ENCODE data around the gene RAB31.

The RAB31 gene

DNA sequence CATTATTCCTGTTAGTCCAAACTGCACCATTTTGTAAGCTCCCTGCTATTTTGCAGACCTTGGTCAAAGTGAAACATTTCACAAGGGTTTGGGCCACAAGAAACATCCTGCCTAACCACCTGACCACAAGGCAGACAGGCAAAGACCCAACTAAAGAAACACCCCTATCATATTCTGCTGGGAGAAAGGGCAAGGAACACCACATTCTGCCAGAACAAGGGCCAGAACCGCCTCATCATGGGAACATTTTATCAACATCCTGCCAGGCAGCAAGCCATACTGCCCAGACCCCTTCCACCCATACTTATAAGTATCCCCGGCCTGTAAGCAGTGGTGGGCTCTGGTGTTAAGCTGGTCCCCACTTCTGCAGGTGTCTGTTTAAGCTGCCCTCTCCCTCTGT, 12.0 kb upstream of the RAB31 start:
- no peaks in the 10 kb centered on the region for H3K36me3 ChIP-seq (ENCODE audit: control insufficient read depth, insufficient read depth, low read length)
- H3K4me3 ChIP-seq (ENCODE audit: low read length), result no peak overlapping the region
- no peaks in the 10 kb centered on the region for H3K27me3 ChIP-seq (ENCODE audit: control insufficient read depth, insufficient read depth, low read length)
- no peaks in the 10 kb centered on the region for H3K9me3 ChIP-seq (ENCODE audit: control insufficient read depth, low read length)
- H3K4me1 ChIP-seq (ENCODE audit: control insufficient read depth, insufficient read depth, low read length), result peaks cover 12% of the 10 kb centered on the region
- no peak overlapping the region for H3K9ac ChIP-seq (ENCODE audit: low read length)

DNA sequence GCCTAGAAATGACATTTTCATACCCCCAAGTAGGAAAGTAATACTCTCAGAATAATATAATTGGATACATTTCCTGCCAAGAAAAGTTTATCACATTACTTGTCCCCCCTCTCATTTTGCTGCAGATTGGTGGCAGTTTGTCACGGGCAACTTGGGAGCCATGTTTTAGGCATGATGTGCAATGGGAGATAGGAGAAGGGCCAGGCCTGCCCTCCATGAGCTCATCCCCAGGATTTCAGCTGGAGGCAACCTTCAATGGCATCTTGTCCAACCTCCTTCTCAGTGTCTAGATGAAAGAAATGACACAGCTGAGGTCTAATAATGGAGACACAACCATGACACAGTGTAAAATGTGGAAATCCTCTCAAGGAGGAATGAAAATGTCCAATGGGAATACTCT, 11.4 kb upstream of the RAB31 start:
- no peaks in the 10 kb centered on the region for H3K27me3 ChIP-seq (ENCODE audit: control insufficient read depth, insufficient read depth, low read length)
- H3K9me3 ChIP-seq (ENCODE audit: control insufficient read depth, low read length), result no peaks in the 10 kb centered on the region
- H3K9ac ChIP-seq (ENCODE audit: low read length), result no peak overlapping the region
- no peaks in the 10 kb centered on the region for H3K36me3 ChIP-seq (ENCODE audit: control insufficient read depth, insufficient read depth, low read length)
- H3K4me1 ChIP-seq (ENCODE audit: control insufficient read depth, insufficient read depth, low read length), result peaks cover 12% of the 10 kb centered on the region
- no peak overlapping the region for H3K4me3 ChIP-seq (ENCODE audit: low read length)

DNA sequence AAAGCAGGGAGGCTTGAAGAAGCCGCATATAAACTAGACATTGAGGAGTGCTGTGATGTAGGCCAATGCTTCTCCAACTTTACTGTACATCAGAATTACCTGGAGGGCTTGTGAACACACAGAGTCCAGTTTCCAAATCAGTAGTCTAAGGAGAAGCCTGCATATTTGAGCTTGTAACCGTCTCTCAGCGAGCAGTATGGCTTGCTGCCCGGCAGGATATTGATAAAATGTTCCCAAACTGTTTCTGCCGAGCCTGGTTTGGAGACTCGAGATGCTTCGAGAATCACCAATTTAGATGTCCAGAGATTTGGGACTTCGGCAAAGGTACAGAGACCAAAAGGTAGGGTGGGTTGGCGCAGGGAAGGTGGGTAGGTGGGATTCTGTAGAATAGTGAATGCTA, 11.0 kb upstream of the RAB31 start:
- no peaks in the 10 kb centered on the region for H3K27me3 ChIP-seq (ENCODE audit: control insufficient read depth, insufficient read depth, low read length)
- no peak overlapping the region for H3K4me3 ChIP-seq (ENCODE audit: low read length)
- H3K36me3 ChIP-seq (ENCODE audit: control insufficient read depth, insufficient read depth, low read length), result no peaks in the 10 kb centered on the region
- H3K4me1 ChIP-seq (ENCODE audit: control insufficient read depth, insufficient read depth, low read length), result peaks cover 12% of the 10 kb centered on the region
- no peak overlapping the region for H3K9ac ChIP-seq (ENCODE audit: low read length)
- H3K9me3 ChIP-seq (ENCODE audit: control insufficient read depth, low read length), result no peaks in the 10 kb centered on the region

DNA sequence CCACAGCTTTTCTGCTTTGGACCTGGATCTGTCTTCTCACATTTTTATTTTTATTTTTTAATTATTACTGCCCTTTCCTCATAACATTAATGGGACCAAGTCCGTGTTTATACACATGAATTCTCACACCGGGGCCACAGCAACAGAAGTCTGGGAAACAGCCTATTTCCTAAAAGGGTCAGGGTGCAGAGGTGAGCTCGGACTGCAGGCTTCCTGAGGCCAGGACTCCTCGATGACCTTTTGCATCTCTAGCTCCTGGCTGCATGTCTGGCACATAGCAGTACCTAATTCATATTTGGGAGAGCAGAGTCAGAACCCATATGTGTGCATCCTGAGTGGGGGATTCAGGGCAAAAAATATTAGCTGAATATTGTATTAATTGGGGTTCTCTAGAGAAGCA, 9.6 kb upstream of the RAB31 start:
- Histone ChIP-seq H3K36me3 (ENCODE audit: control insufficient read depth, insufficient read depth, low read length) (no peaks in the 10 kb centered on the region), H3K4me3 (ENCODE audit: low read length) (no peak overlapping the region), H3K27me3 (ENCODE audit: control insufficient read depth, insufficient read depth, low read length) (no peaks in the 10 kb centered on the region), H3K9me3 (ENCODE audit: control insufficient read depth, low read length) (no peaks in the 10 kb centered on the region), H3K4me1 (ENCODE audit: control insufficient read depth, insufficient read depth, low read length) (peaks cover 12% of the 10 kb centered on the region), H3K9ac (ENCODE audit: low read length) (no peak overlapping the region)

DNA sequence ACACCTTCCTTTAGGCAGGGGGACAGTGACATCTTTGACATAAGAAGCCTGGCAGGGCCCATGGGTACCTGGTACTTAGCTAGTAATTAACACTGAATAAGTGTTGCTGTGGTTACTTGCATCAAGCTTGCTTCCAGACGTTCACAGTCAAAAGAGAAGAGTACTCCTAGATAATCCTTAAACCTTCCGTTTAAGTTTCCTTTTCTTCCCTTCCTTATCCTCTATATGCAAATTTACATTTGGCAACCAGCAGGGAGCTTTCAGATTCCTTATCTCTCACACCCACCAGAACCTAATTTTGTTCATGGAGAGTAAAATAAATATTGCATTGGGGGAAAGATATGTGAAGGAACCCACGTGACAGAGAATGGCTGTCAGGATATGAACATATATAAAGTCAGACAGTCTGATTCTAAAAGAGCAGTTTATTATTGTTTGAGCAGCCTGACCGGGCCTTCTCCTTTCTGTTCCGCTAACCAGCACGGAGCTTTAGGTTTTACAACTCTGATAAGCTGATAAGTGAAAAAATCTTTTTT, 7.8 kb upstream of the RAB31 start:
- H3K27me3 ChIP-seq (ENCODE audit: control insufficient read depth, insufficient read depth, low read length), result no peaks in the 10 kb centered on the region
- no peak overlapping the region for H3K9ac ChIP-seq (ENCODE audit: low read length)
- no peak overlapping the region for H3K4me3 ChIP-seq (ENCODE audit: low read length)
- H3K4me1 ChIP-seq (ENCODE audit: control insufficient read depth, insufficient read depth, low read length), result peaks cover 19% of the 10 kb centered on the region
- no peaks in the 10 kb centered on the region for H3K36me3 ChIP-seq (ENCODE audit: control insufficient read depth, insufficient read depth, low read length)
- no peaks in the 10 kb centered on the region for H3K9me3 ChIP-seq (ENCODE audit: control insufficient read depth, low read length)

DNA sequence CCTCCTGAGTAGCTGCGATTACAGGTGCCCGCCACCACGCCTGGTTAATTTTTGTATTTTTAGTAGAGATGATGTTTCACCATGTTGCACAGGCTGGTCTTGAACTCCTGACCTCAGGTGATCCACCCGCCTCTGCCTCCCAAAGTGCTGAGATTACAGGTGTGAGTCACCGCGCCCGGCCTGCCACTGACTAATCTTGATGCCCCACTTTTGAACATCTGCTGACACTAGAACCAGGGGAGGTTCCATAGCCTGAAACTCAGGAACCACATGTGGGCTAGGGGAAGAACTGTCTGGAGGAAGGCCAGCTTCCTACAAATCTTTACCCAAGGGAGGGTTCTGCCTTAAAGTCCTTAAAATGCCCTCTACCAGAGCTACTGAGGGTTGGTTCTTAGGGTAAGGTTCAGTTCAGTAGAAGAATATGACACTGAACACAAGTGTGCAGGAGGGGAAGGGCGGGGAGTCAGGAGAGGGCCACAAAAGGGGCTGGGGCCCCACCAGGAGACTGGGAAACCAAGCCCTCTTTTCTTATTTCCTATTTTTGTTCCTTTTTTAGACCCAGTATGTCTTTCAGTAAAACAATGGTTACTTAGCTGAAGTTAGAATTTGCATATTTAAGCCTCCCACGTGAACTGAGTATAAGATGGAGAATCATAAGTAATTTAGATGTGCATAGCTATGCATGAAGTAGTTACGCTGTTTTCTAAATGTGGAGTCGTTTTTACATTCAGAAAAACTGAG, 6.3 kb upstream of the RAB31 start:
- Histone ChIP-seq H3K4me1 (ENCODE audit: control insufficient read depth, insufficient read depth, low read length) (peaks cover 19% of the 10 kb centered on the region), H3K9me3 (ENCODE audit: control insufficient read depth, low read length) (no peaks in the 10 kb centered on the region), H3K4me3 (ENCODE audit: low read length) (no peak overlapping the region), H3K36me3 (ENCODE audit: control insufficient read depth, insufficient read depth, low read length) (no peaks in the 10 kb centered on the region), H3K9ac (ENCODE audit: low read length) (no peak overlapping the region), H3K27me3 (ENCODE audit: control insufficient read depth, insufficient read depth, low read length) (no peaks in the 10 kb centered on the region)

DNA sequence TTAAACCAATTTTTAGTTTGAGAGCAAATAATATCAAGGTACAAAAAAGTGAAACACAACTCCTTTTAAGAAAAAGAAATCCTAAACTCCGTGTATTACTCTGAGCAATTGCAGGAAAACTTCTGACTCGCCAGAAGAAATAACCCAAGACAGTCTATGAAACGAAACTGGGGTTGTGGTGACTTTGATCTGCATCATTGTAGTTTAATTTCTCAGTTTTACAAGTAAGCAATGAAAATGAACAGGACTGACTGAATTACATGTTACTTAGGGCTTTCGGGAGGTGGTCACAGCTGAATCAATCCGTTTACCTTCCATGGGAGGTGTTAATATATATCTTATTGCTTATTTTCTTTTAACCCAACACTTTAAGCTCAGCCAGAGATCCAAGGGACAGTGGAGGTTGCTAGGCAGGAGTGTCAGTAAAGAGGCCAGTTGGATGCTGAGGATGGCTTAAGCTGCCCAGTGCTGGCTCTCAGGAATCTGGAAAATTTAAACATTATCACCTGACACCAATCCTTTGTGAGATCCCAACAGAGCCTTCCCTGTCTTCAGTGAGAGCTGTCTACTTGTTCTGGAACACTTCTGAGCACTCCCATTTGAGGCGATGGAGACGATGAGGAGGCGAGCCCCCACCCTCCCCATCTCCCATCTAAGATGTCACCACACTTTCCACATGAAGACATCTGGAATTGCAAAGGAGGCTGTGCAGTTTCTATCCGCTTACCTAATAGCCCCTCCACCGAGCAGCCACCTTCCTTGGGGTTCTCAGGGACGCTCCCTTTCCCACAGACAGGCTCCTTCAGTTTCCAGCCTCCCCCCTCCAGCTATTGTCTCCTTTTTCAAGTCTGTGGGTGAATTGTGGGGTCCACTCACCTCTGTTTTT, 3.6 kb upstream of the RAB31 start:
- H3K4me1 ChIP-seq (ENCODE audit: control insufficient read depth, insufficient read depth, low read length), result peaks cover 19% of the 10 kb centered on the region
- H3K36me3 ChIP-seq (ENCODE audit: control insufficient read depth, insufficient read depth, low read length), result no peaks in the 10 kb centered on the region
- no peaks in the 10 kb centered on the region for H3K9me3 ChIP-seq (ENCODE audit: control insufficient read depth, low read length)
- H3K9ac ChIP-seq (ENCODE audit: low read length), result no peak overlapping the region
- peaks cover 12% of the 10 kb centered on the region for H3K27me3 ChIP-seq (ENCODE audit: control insufficient read depth, insufficient read depth, low read length)
- H3K4me3 ChIP-seq (ENCODE audit: low read length), result no peak overlapping the region

DNA sequence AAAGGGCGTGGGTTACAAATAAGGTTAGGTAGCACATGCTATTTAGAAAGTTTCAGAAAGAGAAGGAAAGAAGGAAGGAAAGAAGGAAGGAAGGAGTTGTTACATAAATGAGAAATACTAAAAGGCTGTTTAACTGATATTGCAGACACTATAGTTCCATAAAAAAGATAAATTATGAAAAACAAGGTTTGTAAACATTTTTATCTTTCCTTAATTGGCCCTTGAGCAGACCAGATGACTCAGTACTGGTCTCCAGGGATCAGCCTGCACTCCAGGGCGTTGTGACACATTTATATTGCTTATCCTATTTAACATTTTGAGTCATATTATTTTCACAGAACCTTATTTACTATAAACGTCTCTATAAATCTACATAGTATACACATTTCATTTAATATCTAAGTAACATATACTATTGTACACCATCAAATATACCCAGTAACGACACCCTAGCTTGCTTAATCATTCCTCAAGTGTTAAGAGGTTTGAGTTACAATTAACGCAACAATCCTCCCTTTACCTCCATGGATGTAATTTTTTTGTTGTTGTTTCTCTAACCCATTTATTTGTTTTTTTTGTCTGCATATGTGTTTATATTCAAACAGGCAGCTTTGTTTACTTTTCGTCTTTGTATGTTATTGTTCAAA, 2.8 kb upstream of the RAB31 start:
- H3K36me3 ChIP-seq (ENCODE audit: control insufficient read depth, insufficient read depth, low read length), result no peaks in the 10 kb centered on the region
- H3K9me3 ChIP-seq (ENCODE audit: control insufficient read depth, low read length), result no peaks in the 10 kb centered on the region
- no peak overlapping the region for H3K9ac ChIP-seq (ENCODE audit: low read length)
- H3K4me3 ChIP-seq (ENCODE audit: low read length), result no peak overlapping the region
- H3K4me1 ChIP-seq (ENCODE audit: control insufficient read depth, insufficient read depth, low read length), result peaks cover 14% of the 10 kb centered on the region
- peaks cover 20% of the 10 kb centered on the region for H3K27me3 ChIP-seq (ENCODE audit: control insufficient read depth, insufficient read depth, low read length)

DNA sequence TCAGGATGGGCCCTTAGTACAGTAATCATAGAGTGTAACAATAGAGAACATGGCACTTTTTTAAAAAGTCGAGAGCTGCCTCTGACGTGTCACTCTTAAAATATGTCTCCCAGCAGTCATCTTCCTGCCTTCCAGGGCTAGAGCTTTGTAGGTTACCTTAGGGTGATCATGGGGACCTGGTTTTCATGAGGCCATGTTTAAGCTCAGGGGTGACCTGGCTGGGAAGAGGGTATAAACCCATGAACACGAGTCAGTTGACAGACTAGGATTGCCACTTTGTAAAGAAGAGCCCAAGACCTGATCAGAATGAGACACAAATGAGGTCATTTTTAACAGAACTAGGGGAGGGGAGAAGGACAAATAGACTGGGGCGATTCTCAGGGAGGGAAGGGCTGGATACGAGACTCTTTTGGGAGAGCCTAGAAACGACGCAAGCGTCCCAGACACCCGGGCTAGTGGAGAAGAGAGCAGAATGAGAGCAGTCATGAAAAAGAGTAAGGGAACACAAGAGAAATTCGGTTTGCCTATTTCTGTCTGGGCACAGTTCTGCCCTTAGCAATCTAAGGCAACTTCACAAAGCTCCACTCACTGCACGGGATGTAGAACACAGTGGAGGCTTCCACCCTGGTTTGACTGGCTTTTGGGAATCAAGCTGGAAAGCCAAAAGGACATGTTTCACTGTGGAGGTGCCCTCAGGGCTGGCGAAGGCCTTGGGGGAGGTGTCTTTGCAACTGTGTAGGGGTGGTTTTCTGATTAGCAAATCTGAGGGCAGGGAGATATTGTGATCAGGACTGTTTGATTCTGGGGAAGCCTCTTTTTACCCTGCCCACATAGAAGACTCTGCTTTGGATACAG, 1.8 kb upstream of the RAB31 start:
- no peak overlapping the region for H3K4me3 ChIP-seq (ENCODE audit: low read length)
- peaks cover 20% of the 10 kb centered on the region for H3K27me3 ChIP-seq (ENCODE audit: control insufficient read depth, insufficient read depth, low read length)
- H3K36me3 ChIP-seq (ENCODE audit: control insufficient read depth, insufficient read depth, low read length), result no peaks in the 10 kb centered on the region
- H3K9me3 ChIP-seq (ENCODE audit: control insufficient read depth, low read length), result no peaks in the 10 kb centered on the region
- H3K9ac ChIP-seq (ENCODE audit: low read length), result no peak overlapping the region
- peaks cover 9% of the 10 kb centered on the region for H3K4me1 ChIP-seq (ENCODE audit: control insufficient read depth, insufficient read depth, low read length)

DNA sequence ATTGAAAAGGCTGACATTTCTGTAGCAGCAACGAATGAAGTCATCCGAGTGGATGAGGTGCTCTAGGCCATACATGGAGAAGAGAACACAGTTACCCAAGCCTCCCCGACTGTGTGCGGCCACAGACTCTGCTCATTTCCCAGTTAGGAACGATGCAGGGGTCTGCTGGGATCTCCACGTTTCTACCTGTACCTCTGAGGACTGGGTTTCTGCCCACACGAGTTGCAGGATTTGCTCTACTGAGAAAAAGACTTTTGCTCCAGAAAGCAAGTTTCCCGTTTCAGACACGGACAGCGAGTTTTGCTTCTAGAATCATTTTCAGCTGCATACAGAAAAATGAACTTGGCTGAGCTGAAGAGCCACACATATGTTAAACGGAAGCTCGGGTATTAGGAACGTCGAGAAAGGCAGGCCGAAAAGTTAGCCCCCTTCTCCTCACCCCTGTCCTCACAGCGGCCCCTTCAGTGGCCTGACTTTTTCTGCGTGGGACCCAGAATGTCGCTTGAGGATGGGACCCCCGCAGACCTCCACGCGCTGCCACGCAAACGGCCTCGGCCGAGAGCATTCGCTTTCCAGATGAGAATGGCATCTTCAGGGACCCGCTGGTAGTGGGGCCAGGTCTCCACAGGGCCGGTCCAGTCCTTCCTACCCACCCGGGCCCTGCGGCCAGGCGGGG, 582 bp upstream of the RAB31 start:
- Histone ChIP-seq H3K4me3 (ENCODE audit: low read length) (no peak overlapping the region), H3K27me3 (ENCODE audit: control insufficient read depth, insufficient read depth, low read length) (peaks cover 20% of the 10 kb centered on the region), H3K9me3 (ENCODE audit: control insufficient read depth, low read length) (no peaks in the 10 kb centered on the region), H3K9ac (ENCODE audit: low read length) (peak overlapping the region; percentile 70), H3K4me1 (ENCODE audit: control insufficient read depth, insufficient read depth, low read length) (peaks cover 22% of the 10 kb centered on the region), H3K36me3 (ENCODE audit: control insufficient read depth, insufficient read depth, low read length) (no peaks in the 10 kb centered on the region)

Measured in mucosa of stomach (tissue), 1 donor.